Hematopoietic multipotent progenitor cell treated with erythropoietin and hydrocortisone succinate and interleukin-3 and kit ligand, for 6 days (in vitro differentiated cells): ENCODE data around the gene C1orf216.
"Not testable (repeated sequence)": the region's sequence is repeated elsewhere in the genome, so short reads cannot be mapped to it uniquely, and the experiment has no call there.

Experiments used
- DNase-seq: peaks from one replicate; pipeline ENCODE4 v3.0.0-alpha.2; 2015

Gene C1orf216, protein sequence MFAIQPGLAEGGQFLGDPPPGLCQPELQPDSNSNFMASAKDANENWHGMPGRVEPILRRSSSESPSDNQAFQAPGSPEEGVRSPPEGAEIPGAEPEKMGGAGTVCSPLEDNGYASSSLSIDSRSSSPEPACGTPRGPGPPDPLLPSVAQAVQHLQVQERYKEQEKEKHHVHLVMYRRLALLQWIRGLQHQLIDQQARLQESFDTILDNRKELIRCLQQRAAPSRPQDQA

DNA sequence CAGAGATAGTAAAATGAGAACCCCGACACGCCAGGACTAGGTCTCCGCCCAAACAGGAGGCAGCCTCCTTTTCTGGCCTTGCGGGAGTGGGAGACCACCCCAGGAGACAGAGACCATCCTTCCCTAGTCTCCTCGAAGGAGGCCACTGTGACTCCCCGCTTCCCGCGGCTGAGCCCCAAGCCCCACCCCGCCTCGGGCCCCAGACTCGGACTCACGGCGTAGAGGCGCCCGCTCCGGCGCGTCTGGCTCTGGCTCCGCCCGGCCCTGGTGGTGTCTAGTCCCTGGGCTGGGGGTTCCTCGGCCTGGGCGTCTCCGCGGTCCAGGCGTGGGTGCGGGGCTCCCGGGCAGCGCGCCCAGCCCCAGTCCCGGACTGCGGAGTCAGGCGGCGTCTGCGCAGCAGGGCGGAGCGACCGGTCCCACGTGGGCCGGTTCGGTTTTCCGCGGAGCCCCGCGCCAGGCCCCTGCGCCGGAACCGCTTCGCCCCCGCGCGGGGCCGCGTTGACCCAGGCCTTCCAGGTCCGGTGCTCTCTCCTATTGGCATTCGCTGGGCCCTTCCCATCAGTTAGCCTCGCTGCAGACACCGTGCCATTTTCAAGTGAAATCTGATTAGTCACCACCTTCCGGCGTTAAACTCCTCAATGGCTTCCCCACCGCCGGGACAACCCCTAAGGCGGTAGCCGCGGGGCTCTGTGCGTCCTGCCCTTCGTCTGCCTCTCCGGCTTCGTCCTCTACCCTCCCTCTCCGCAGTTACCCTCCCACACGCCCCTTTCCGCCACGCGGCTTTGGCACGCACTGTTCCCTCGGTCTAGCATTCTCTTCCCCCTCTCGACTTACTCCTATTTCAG, at the start of gene C1orf216:
Gene C1orf216, minus strand, starts transcription at position 393 of the 845 bp plus-strand sequence. CDS start 2,563 bp downstream, outside the sequence.
- peak; percentile 81 for DNase-seq

DNA sequence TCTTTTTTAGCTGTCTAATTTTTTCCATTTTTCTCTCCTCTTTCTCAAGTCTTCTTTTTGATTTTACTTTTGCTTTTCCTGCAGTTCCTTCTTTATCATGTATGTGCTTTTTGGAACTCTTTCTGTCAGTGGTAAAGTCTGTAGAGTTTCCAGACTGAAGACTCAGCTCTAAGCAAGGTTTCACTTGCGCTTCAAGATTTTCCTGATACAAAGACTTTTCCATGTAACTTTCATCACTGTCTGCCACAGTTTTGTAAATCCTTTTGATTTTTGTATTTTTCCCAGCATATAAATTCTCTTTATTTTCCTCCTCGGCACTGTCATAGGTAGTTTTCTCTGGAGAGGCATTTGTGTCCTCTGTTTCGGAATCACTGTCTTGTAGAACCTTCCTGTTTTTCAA, 45.6 kb upstream of the C1orf216 start:
- DNase-seq: no peak

DNA sequence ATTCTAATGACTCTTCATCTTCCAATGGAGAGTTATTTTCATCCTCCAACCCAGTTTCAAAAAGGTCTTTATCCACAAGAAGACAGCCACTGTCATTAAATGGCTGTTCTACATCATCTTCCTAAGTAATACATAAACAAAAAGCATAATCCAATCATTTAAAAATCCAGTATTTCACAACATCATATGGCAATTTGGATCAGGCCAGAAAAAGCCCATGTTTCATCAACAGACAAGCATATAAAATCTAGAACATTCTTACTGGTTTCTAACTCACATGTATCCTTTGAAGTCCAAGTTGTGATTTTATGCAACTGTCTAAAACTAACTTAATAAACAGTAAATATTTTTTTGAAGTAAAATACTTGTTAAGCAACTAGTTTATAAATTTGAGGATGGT, 44.5 kb upstream of the C1orf216 start:
- DNase-seq: no peak

DNA sequence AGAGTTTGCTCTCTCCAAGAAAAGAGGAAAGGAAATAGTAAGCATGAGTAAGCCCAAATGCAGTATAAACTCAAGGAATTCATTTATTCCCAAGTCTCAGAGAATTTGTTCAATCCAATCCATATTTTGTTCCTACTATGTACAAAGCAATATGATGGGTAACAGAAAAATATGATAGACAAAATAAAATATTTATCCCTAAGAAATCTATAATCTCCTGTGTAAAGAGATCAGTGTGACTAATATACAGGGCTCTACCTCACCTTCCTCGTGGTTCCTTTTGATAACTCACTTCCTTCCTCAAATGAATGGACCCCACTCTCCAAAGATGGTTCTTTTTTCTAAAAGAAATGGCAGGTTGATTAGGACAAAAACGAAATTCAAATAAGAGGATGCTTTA, 43.5 kb upstream of the C1orf216 start:
- DNase-seq: no peak

DNA sequence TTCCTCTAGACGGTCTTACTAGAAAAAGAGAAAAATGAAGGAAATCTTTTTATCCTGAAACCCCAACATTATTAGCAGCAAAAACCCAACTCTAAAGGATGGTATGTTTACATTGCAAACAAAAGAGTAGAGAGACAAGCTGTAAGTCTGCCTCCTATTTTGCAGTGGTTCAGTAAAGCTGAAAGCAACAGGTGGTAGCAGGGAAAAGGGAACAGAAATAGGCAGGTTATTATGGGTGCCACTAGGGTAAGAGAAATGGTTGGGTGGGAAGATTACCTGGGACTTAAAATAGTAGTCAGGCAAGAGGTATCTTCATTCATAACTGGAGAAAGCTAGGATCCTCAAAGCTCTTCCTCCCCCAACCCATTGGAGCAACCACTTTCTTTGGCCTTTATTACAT, 37.4 kb upstream of the C1orf216 start:
- no peak for DNase-seq

DNA sequence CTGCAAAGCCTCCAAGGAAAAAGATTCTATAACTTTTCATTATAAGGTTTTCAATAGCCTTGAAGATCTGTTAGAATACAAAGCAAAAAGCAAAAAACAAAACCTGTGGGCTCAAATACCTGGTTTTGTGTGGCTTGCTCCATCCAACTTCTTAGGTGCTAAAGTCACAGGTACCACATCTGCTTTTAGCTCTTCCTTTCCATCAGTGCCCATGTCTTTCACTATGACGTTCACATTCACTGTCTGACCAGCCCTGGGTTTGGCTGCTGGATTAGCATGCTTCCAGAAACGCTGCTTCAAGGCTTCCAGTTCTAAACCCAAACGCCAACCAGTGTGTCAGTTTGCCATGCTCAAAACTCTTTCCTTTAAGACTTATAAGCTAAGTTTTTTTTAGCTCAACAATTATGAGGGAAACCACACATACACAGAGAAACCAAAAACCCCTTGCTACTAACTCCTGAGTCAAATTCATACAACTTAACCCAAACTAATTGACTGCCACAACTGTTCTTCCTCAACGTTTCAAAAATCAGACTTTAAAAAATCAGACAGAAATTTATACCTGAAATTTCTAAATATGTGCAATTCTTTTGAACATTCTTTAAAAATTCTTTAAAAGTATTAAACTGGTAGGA, 35.1 kb upstream of the C1orf216 start:
- no peak for DNase-seq

DNA sequence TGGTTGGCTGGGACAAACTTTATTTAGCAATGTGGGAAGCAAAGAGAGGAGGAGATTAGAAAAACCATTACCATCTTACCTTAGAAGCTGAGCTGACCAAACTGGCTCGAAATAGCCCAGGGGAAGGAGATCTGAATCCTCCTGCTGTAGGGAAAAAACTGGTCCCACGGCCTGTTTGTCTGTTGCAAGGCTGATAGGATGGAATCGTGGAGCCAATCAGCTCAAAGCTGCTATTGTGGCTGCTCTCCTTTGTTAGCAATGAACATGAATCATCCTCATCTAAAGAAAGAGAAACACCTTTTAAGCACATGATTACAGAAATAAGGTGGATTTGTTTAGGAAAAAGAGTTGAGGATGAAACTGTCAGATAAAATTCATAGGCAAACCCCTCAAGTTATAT, 29.6 kb upstream of the C1orf216 start:
- DNase-seq: no peak

DNA sequence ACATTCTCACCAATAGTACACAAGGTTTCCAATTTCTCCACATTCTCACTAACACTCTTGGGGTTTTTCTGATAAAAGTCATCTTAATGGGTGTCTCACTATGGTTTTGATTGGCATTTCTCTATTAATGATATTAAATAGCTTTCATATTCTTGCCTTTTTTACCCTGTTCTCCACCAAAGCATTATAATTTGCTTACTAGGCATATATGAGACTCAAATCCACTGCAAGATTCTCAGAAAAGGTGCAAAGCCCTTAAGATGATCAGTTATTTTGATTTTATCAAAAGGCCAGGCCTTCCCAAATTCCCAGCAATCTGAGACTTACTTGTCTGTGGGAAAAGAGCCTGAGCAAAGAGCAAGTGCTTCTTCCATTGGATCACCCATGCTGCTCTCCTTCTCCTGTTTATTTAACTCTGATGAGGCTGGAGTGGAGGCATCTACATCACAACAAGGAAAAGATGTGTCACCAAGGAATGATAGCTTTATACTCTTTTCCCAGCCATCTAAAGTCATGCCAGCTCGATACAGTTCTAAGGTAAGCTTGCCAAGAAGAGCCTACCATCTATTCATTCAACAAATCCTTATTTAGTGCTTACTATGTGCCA, 26.5 kb upstream of the C1orf216 start:
- no peak for DNase-seq

DNA sequence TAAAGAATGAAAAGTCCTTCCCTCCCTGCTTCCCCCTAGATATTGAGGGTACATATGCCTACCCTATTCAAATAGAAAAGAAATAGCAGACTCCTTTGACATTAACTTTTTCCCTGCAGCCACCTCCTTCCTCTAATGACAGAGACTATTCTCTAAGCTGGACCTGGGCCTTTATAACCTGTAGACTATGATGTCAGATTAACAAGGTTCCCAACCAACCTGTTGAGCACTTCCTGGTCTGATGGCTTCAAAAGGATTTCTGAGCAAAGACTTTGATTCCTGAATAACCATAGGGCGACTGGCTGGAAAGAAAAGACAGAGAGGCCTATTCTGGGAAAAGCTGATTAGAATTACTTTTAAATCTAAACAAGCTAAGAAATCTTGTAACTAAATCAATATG, 18.4 kb upstream of the C1orf216 start:
- no peak for DNase-seq

DNA sequence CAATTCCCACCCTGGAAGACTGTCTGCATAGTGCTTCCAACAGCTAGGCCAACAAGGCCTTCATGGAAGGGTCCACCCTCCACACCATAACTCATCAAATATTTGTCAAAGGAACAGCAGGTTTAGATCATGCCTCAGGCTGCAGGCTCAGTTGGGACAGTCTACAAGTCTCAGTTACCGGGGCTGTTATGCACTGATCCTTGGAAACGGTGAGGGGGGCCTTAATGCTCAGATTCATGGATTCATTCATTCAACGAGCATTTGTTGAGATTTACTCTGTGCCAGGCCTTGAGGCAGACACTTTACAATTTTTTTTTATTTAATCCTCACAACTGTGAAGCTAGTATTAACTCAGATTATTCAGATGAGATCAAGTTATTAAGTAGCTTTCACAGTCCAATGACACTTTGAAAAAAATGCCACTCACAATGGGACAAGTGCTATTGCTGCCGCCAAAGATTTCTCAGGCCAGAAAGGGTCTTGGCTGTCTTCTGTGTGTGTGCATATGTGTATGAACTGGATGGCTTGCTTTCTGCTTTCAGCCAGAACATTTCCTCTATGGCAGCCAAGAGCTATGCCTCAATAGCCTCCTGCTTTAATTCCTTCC, 8.9 kb upstream of the C1orf216 start:
- DNase-seq: no peak

DNA sequence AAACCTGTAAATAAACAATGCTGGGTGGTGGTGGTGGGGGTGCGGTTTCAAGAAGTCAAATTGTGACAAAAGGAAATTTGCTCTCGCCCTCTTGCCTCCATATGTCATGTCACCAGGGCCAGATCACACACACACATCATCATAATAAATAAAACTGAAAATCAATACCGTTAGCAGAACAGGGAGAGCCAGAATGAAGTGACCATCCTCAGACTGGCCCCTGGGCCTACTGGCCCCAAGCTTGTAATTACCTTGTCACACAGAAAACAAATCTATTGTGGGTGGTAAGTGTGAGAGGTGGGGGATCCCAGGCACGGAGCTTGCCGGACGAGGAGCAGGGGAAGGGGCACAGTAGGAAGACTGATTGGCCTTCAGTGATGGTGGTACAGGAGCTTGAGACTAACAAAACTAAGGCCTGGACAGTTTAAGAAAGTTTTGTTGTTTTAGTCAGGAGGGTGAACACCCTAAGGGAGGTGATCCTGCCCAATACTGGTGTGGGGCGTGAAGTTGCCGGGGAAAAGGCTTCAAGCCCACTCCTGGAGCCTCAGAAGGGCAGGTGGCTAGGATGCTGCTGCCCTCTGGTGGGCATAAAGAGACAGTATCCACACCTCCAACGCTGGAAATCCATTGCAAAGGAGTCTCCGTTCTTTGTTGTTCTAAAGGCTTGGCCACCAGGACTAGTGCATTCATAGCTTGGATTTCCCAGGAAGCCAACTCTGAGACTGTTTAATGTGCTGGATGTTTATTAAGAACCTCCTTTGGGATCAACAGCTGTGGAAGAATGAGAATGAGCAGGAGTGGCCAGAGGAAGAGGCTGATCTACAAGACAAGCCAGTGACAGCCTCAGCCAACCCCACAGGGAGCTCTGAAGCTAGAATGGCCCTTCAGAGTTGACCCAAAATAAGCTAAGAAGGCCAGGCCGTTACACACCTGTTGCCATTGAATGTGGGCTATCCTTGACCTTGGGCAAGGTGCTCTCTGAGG, 8.1 kb upstream of the C1orf216 start:
- DNase-seq: peak; percentile 84

DNA sequence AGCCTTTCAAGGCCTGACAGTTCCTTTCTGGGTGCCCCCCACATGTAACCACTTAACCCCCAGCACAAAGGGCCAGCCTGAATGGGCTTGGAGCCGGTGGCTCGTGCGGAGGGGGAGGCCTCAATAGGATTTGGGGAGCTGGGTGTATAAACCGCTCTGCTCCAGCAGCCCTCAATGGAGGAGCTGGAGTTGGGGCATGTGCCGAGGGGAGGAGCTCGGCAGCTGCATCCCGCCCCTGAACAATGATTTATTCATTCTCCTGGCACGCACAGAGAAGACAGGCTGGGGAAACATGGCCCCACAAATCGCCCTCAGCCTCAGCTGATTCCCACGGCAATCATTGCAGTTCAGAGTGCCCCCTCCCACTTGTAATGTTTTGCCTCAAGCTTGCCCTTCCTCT, 6.9 kb upstream of the C1orf216 start:
- DNase-seq: no peak

DNA sequence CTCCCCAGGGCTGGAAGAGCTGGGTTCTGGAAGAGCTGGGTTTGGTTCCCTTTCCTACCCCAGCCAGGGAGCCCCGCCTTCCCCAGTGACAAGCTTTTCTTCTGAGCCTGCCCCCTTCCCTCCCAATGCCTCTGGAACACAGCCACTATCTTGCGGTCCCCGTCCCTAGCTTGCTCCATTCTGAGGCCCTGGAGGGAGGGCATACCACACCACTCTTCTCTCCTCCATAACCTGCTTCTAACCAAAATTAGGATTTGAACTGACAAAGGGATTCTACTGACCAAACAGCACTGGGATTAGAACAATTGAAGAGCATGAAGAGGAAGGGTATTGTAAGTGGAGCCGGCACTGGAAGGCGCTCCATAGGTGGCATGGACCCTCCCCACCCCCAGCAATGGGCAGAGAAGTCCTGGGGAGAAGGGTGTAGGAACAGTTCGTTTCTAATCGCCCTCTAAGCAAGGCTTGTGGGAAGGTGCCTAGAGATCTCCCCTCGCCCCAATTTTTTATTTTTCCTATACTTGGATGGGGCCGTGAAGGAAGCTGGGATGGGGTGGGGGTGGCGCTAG, 690 bp downstream of the C1orf216 start:
- peak; percentile 92 for DNase-seq

DNA sequence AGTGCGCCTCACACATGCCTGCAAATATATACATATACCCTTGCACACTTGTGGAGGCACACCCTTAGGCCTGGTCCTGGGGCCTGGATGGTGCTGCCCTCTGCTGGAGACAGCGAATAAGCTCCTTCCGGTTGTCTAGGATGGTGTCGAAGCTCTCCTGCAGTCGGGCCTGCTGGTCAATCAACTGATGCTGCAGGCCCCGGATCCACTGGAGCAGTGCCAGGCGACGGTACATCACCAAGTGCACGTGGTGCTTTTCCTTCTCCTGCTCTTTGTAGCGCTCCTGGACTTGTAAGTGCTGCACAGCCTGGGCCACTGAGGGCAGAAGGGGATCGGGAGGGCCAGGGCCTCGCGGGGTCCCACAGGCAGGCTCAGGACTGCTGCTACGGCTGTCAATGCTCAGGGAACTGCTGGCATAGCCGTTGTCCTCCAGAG, 3.1 kb downstream of the C1orf216 start:
- DNase-seq: peak; percentile 92

DNA sequence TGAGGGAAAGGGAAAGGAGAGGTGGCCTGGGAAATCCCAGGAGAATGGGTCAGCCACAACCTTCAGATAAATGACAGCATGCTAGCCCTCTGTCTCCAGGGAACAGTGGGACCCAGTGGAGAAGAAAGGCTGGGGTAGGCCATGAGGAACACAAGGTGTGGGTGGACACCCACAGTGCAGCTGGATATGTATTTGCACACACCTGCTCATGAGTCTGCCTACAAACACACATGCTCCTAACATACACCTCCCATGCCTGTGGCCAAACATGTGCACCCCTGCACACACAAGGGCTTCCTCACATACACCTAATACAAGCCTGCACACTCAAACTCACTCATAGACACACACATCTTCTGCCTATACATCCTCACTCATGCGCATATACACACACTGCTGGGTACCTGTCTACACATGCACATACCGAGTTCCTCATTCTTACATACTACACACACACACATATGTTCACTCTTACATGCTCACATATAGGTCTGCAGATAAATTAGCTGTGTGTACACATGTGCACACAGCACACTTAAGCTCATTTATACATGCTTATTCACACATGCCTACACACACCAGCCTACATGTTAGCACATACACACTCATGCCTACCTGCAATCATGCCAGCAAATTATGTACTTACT, 3.6 kb downstream of the C1orf216 start:
- DNase-seq: no peak

DNA sequence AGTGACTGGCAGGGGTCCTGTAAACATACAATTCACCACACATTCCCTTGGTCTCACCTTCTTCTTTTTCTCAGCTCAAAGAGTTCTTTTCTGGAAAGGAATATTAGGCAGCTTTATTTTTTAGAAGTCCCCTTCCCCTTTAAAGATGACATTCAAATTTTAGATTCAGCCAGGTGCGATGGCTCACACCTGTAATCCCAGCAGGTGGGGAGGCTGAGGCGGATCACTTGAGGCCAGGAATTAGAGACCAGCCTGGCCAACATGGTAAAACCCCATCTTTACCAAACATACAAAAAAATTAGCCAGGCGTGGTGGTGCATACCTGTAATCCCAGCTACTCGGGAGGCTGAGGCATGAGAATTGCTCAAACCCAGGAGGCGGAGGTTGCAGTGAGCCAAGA, 7.6 kb downstream of the C1orf216 start:
- DNase-seq: not testable (repeated sequence)

DNA sequence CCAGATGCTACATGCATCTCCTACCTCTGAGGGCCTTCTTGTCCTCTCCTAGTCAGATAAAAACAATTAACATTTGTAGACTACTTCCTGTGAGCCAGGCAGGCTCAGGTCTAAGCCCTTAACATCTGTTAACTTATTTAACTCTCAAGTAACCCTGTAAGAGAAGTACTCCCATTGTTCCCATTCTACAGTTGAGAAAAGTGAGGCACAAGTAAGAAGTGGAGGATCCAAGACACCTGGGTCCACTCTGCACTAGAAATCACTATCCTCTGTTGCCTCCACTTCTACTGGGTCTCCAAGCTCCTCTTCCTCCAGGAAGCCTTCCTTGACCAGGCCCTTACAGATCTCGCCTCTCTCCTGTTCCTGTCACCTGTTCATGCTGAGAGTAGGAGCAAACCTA, 9.7 kb downstream of the C1orf216 start:
- no peak for DNase-seq

DNA sequence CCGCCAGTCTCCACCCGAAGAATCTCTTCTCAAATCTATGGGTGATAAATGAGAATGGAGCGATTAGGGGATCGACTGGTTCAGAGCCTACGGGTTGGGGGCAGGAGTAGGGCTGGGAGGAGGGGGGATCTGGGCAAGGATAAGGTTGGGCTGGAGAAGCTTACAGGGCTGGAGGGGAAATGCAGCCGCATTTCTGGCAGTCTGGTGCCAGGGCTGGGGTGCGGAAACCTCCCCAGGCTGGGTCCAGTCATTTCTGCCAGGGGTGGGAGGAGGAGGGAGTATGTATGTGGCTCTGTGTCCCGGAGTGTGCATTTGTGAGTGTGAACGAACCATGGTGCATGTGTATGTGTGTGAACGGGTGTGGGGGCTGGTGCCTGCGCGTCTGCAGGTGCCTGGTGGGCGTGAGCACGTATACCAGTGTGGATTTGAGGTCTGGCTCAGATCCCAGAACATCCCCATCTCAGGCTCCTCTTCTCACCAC, 10.2 kb downstream of the C1orf216 start:
- DNase-seq: peak; percentile 34

DNA sequence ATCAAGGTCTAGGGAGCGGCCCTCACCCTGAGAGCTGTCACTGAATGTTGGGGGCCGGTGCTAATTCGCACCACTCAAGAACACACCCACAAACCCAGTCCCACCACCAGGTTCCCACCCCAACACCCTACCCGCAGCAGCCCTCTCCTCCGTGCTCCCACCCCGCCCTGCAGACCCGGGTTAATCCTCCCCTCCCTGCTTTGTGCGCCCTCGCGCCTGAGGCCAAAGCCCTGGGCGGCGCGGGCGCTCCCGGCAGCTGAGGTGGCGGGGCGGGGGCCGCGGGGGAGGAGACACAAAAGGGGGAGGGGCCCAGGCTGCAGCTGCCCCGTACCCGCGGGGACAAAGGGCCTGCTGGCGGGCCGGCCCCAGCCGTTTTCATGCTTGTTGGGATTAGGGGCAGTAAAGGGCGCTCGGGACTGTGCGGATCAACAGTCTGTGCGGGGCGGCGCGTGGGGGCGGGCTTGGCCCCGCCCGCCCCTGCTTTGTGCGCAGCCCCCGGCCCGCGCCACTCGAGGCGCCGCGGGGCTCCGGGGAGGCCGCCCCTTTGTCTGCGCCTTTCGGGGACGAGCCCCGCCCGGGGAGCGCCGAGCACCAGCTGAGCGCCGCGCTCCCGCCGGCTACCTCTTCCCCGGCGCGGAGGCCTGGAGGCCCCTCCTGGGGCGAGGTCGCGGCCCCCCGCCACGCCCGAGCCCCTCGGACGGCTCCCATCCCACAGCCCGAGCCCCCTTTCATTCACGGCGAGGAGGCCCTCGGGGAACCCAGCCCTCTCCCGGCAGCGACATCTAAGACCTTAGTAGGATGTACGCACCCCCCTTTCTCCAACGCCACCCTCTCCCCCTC, 10.9 kb downstream of the C1orf216 start:
- peak; percentile 49 for DNase-seq
